RWPE2 (cell line): ENCODE data around the gene PLPPR1.
A peak's percentile ranks its signal among the peaks of the same experiment; 100 is the strongest.

Experiments used
- ATAC-seq: fragments of 200-7000 bp; cut with Tn5 transposase; 3 replicates; pipeline ENCODE4 v1.9.1; 2021; ENCODE audit warnings: low read depth
- DNase-seq: peaks from one replicate; pipeline ENCODE4 v3.0.0-alpha.2; 2020; ENCODE audit warnings: low spot score
- H3K27ac ChIP-seq: fragments of 450-650 bp; 2 replicates; pipeline ENCODE4 v1.5.1; 2017; ENCODE audit warnings: mild to moderate bottlenecking; ENCODE audit not compliant: poor library complexity, severe bottlenecking
- H3K27me3 ChIP-seq: fragments of 250-450 bp; sonication (Bioruptor Pico); 2 replicates; pipeline ENCODE4 v1.5.1; 2021; ENCODE audit warnings: mild to moderate bottlenecking, moderate library complexity; ENCODE audit not compliant: insufficient read depth, poor library complexity, severe bottlenecking
- H3K36me3 ChIP-seq: fragments of 250-450 bp; sonication (Bioruptor Pico); 2 replicates; pipeline ENCODE4 v1.5.1; 2020; ENCODE audit warnings: low read depth, mild to moderate bottlenecking, moderate library complexity
- H3K4me1 ChIP-seq: fragments of 250-450 bp; sonication (Bioruptor Pico); 2 replicates; pipeline ENCODE4 v1.5.1; 2021; ENCODE audit warnings: mild to moderate bottlenecking, moderate library complexity; ENCODE audit not compliant: insufficient read depth, poor library complexity, severe bottlenecking
- H3K4me3 ChIP-seq: fragments of 250-450 bp; sonication (Bioruptor Pico); 2 replicates; pipeline ENCODE4 v1.5.1; 2021; ENCODE audit warnings: mild to moderate bottlenecking, moderate library complexity; ENCODE audit not compliant: severe bottlenecking
- H3K9me3 ChIP-seq: fragments of 250-450 bp; sonication (Bioruptor Pico); 2 replicates; pipeline ENCODE4 v1.5.1; 2021; ENCODE audit warnings: mild to moderate bottlenecking, moderate library complexity; ENCODE audit not compliant: severe bottlenecking
- CTCF ChIP-seq: fragments of 450-650 bp; IDR thresholded peaks from one replicate; pipeline ENCODE4 v1.5.1; 2017; ENCODE audit warnings: mild to moderate bottlenecking, moderate library complexity; ENCODE audit not compliant: poor library complexity, severe bottlenecking

The PLPPR1 gene

DNA sequence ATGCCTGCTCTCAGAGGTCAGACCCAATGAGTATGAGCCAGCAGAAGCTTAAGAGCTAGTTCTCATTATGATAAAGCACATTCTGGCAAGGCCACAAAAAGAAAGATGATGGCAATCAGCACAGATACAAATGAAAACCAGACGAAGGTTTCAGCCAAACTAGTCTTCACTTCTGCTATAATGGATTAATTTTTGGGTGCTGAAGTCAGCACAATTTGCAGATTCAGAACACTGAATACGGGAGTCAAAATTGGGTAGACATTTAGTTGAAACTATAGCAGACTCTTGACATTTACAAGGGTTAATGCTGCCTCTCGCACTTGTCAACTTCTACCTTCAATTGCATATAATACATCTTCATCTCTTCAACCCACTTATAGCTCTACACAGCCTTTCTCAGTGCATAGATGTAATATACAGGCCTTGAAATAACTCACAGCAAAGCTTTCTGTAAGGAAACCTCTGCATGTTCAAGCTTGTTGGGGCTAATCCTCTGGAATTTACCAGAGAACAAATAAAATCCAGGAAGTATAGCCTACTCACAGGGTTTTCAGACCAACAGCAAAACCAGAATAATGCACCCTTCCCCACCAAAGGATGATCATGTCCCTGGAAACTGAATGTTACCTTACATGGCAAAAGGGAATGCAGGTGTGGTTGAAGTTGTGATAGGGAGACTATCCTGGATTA lies 279.1 kb downstream of the PLPPR1 start:
- no peak for TF ChIP-seq CTCF
- no peak for DNase-seq
- Histone ChIP-seq H3K36me3 (no peaks in the 10 kb centered on the region), H3K9me3 (no peaks in the 10 kb centered on the region), H3K4me3 (no peak overlapping the region), H3K27me3 (peaks cover 4% of the 10 kb centered on the region), H3K4me1 (peaks cover 15% of the 10 kb centered on the region), H3K27ac (peak overlapping the region; percentile 18)
- peak; percentile 87 for ATAC-seq

DNA sequence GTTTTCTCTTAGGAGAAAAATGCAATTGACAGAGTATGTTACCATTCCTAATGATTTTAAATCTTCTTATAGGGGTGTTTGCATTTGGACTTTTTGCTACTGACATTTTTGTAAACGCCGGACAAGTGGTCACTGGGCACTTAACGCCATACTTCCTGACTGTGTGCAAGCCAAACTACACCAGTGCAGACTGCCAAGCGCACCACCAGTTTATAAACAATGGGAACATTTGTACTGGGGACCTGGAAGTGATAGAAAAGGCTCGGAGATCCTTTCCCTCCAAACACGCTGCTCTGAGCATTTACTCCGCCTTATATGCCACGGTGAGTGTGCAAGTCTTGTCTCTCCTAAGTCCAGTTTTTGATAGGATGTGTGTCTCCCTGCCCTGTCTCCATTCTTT lies 280.6 kb downstream of the PLPPR1 start:
- no peaks in the 10 kb centered on the region for H3K36me3 ChIP-seq
- peaks cover 4% of the 10 kb centered on the region for H3K27me3 ChIP-seq
- ATAC-seq (no peak), DNase-seq (no peak)
- H3K27ac ChIP-seq: no peak overlapping the region
- no peak overlapping the region for H3K4me3 ChIP-seq
- peaks cover 15% of the 10 kb centered on the region for H3K4me1 ChIP-seq
- TF ChIP-seq CTCF: no peak
- H3K9me3 ChIP-seq: no peaks in the 10 kb centered on the region

DNA sequence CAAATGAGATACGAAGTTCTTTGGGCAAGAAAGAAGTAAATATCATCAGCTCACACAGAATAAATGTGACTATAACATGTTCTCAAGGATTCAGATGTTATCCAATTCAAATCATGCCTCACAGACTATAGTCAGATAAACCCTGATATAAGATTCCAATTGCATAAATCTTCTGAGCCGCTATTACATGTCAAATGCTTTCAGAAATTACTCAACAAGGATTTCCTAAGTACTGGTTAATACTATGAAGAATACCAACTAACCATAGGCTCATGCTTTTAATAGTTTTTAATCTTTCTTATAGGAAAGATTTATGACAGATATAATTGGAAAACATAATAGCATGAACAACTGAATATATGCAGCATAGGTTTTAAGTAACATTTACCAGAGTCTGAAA lies 282.7 kb downstream of the PLPPR1 start:
- TF ChIP-seq CTCF: no peak
- Histone ChIP-seq H3K36me3 (no peaks in the 10 kb centered on the region), H3K4me1 (peaks cover 15% of the 10 kb centered on the region), H3K27ac (no peak overlapping the region), H3K9me3 (no peaks in the 10 kb centered on the region), H3K27me3 (peaks cover 4% of the 10 kb centered on the region), H3K4me3 (no peak overlapping the region)
- DNase-seq: no peak
- ATAC-seq: no peak

GRCh38 chr9:101311758-101312420 lies 283.4 kb downstream of the PLPPR1 start:
- Histone ChIP-seq H3K9me3 (no peaks in the 10 kb centered on the region), H3K4me1 (peaks cover 15% of the 10 kb centered on the region), H3K4me3 (no peak overlapping the region), H3K27me3 (peaks cover 4% of the 10 kb centered on the region), H3K27ac (no peak overlapping the region), H3K36me3 (no peaks in the 10 kb centered on the region)
- TF ChIP-seq CTCF: peak; percentile 81
- no peak for DNase-seq
- peak; percentile 66; the same call in 2 of the 3 replicates for ATAC-seq

DNA sequence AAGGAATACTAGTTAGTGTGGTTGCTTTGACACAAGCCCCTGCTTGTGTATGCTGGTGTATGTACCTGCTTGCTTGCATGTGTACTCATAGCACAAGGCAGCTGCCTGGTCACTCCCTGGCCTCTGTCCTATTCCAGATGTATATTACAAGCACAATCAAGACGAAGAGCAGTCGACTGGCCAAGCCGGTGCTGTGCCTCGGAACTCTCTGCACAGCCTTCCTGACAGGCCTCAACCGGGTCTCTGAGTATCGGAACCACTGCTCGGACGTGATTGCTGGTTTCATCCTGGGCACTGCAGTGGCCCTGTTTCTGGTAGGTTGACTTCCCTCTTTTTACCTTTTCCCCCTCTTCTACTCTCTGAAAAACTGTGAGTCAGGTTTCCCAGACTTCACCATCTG lies 284.1 kb downstream of the PLPPR1 start:
- Histone ChIP-seq H3K9me3 (no peaks in the 10 kb centered on the region), H3K4me1 (peaks cover 8% of the 10 kb centered on the region), H3K27ac (no peak overlapping the region), H3K36me3 (no peaks in the 10 kb centered on the region), H3K4me3 (no peak overlapping the region), H3K27me3 (peaks cover 4% of the 10 kb centered on the region)
- DNase-seq (no peak), ATAC-seq (no peak)
- TF ChIP-seq CTCF: no peak
